KG1 (cell line): ENCODE measurements around the gene TMEM33.

ENCODE experiments used
- DNase-seq: peaks from one replicate; lab custom pipeline; 2025; lab: John Stamatoyannopoulos, UW

TMEM33 gene

GRCh38 chr4:41939016-41939626 is 3.9 kb downstream of the TMEM33 start:
- no peak for DNase-seq

- DNase-seq: no peak
These were observed 5.6 kb downstream of the TMEM33 start for GRCh38 chr4:41940834-41941233.

GRCh38 chr4:41943506-41943905 is 8.3 kb downstream of the TMEM33 start:
- no peak for DNase-seq

- no peak for DNase-seq
These were observed 8.9 kb downstream of the TMEM33 start for GRCh38 chr4:41944089-41944488.

- DNase-seq: no peak
These were observed 14.3 kb downstream of the TMEM33 start for GRCh38 chr4:41949531-41949930.

GRCh38 chr4:41957634-41958033 is 22.4 kb downstream of the TMEM33 start:
- no peak for DNase-seq

- DNase-seq: peak; percentile 17
These were observed 27.9 kb downstream of the TMEM33 start for GRCh38 chr4:41963105-41963504.

GRCh38 chr4:41964401-41964800 is 29.2 kb downstream of the TMEM33 start:
- DNase-seq: no peak

- DNase-seq: no peak
These were observed 32.2 kb downstream of the TMEM33 start for GRCh38 chr4:41967392-41967791.

- no peak for DNase-seq
These were observed 34.4 kb downstream of the TMEM33 start for GRCh38 chr4:41969671-41970070.

GRCh38 chr4:41975341-41975740 is 40.1 kb downstream of the TMEM33 start:
- no peak for DNase-seq

- no peak for DNase-seq
These were observed 41.7 kb downstream of the TMEM33 start for GRCh38 chr4:41976775-41977516.

- no peak for DNase-seq
These were observed 42.5 kb downstream of the TMEM33 start for GRCh38 chr4:41977709-41978108.

- no peak for DNase-seq
These were observed 46.2 kb downstream of the TMEM33 start, which contains the start of gene DCAF4L1 for GRCh38 chr4:41981456-41981855. DCAF4L1 (plus strand) TSS chr4:41981756; CDS start chr4:41981793, 37 bp downstream.

- no peak for DNase-seq
These were observed 47.5 kb downstream of the TMEM33 start for GRCh38 chr4:41982716-41983115.

- DNase-seq: no peak
These were observed 49.9 kb downstream of the TMEM33 start for GRCh38 chr4:41985151-41985550.

- DNase-seq: peak; percentile 66
These were observed 54.8 kb downstream of the TMEM33 start for GRCh38 chr4:41989994-41990364.

GRCh38 chr4:41990365-41991111 is 55.3 kb downstream of the TMEM33 start, which contains the start of gene SLC30A9:
SLC30A9 (plus strand) TSS chr4:41990530; CDS start chr4:41990652, 122 bp downstream.
- DNase-seq: peak; percentile 84

GRCh38 chr4:41991916-41992767 is 56.9 kb downstream of the TMEM33 start:
- DNase-seq: no peak

GRCh38 chr4:41992967-41993857 is 58.0 kb downstream of the TMEM33 start:
- no peak for DNase-seq

GRCh38 chr4:41994461-41994985 is 59.3 kb downstream of the TMEM33 start:
- DNase-seq: no peak
